ENCODE data around the gene BFAR.
"Not testable (repeated sequence)": the region's sequence is repeated elsewhere in the genome, so short reads cannot be mapped to it uniquely, and the experiment has no call there.

The BFAR gene

DNA sequence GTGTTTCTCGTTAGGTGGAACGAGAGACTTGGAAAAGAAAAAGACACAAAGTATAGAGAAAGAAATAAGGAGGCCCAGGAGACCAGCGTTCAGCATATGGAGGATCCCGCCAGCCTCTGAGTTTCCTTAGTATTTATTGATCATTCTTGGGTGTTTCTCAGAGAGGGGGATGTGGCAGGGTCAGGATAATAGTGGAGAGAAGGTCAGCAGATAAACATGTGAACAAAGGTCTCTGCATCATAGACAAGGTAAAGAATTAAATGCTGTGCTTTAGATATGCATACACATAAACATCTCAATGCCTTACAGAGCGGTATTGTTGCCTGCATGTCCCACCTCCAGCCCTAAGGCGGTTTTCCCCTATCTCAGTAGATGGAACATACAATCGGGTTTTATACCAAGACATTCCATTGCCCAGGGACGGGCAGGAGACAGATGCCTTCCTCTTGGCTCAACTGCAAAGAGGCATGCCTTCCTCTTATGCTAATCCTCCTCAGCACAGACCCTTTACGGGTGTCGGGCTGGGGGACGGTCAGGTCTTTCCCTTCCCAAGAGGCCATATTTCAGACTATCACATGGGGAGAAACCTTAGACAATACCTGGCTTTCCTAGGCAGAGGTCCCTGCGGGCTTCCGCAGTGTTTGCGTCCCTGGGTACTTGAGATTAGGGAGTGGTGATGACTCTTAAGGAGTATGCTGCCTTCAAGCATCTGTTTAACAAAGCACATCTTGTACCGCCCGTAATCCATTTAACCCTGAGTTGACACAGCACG is 3.6 kb downstream of the BFAR start:
- DNase-seq: not testable (repeated sequence)

DNA sequence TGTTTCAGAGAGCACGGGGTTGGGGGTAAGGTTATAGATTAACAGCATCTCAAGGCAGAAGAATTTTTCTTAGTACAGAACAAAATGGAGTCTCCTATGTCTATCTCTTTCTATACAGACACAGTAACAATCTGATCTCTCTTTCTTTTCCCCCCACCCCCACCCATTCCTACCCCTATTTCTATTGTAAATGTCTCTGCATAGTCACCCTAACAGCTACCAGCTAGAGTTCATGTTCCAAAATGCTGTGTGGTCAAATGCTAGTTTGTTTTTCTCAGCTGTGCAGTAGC is 4.1 kb downstream of the BFAR start:
- not testable (repeated sequence) for DNase-seq

DNA sequence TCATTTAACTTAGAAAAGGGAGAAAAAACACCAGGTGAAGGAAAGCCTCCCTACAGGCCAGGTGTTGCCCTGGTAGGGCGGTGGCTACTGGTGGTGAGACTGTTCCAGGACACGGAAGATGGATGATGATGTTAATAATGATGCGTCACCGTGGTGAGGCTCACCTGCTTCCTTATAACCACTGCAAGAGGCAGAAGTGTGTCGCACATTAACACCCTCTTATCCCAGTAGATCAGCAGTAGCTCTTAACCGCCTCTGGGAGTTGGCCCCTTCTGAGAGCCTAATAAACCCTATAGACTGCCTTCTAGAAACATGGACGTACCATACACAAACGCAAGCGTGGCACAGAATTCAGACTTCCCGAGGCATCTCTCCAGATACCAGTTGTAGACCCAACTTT is 7.8 kb downstream of the BFAR start:
- DNase-seq: no peak

DNA sequence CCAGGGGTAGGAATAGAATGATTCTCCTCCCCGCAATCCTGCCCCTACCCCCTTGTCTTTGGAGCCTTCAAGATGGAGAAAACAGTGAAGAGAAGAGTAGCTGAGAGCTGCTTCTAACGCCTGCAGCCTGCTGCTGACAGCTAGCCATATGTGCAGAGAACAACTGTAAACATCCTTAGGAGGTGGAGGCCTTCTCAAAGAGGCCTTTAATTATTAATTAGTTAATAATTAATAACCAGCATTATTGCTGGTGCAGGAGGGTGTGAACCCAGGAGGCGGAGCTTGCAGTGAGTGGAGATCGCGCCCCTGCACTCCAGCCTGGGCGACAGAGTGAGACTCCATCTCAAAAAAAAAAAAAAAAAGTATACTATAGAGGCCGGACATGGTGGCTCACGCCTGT is 8.5 kb downstream of the BFAR start:
- no peak for DNase-seq

DNA sequence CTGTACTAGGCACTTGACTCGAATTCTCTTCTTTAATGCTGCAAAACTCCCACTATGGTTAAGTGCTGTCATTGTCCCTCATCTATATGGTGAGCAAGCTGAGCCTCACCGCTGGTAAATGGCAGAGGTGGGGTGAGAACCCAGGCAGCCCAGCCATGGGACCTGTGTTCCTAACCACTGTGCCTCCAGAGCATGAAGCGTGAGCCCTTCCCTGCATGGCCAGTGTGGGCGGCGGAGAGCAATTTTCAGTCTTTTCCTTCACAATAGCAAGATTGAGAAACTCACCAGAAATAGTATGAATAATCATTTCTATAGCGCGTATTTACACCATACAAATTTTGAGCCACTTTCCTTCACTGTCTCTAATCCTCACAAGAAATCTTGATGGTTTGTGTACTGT is 9.2 kb downstream of the BFAR start:
- DNase-seq: no peak

DNA sequence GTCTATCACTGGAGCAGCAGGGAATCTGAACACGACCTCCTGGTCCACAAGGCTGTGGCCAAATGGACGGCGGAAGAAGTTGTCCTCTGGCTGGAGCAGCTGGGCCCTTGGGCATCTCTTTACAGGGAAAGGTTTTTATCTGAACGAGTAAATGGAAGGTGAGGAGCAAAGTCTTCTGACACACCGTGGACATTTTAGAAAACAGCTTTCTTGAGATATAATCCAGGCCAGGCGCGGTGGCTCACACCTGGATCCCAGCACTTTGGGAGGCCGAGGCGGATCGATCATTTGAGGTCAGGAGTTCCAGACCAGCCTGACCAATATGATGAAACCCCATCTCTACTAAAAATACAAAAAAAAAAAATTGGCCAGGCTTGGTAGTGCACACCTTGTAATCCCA is 17.1 kb downstream of the BFAR start:
- no peak for DNase-seq

DNA sequence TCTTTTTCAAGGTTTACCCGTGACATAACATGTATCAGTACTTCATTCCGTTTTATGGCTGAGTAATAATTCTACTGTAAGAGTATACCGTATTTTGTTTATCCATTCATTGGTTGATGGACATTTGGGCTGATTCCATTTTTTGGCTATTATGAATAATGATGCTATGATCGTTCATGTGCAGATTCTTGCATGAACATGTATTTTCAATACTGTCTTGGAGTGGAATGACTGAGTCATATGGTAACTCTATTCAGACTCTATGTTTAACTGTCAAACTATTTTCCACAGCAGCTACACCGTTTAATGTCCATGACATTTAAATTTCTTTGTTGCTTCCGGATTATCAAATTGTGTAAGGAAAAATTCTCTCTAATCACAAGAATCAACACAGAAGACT is 17.9 kb downstream of the BFAR start:
- DNase-seq: no peak

DNA sequence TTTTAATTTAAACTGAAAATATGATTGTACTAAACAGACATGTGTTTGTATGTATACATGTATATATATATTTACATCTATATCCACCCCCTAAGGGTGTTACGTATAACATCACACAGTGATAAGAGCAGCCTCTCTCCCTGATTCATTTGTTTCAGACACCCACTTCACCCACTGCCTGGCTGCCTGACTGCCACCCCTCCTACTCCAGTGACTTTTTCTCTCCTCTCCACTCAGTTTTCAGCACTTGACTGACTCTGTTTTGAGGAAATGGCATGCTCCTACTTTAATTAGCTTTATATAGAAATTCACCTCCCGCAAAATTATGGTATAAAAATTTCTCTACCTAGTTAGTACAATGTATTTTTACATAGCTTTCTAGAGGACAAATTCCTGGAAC is 20.0 kb downstream of the BFAR start:
- DNase-seq: no peak

DNA sequence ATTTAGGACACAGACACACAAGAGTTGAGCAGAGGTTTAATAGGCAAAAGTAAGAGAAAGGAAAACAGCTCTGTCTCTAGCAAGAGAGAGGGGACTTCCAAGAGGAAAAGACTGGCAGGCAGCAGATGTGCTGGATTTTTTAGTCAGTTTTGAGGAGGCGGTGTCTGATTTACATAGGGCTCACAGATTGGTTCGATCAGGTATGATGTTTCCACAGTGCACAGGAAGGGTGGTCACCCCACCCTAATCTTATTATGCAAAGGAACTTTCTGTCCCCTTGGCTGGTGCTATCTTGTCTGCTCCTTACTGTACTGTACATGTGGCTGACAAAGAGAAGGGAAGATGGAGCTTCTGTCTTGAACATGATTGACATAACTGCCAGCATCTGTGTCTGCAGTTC is 25.3 kb downstream of the BFAR start:
- DNase-seq: no peak

DNA sequence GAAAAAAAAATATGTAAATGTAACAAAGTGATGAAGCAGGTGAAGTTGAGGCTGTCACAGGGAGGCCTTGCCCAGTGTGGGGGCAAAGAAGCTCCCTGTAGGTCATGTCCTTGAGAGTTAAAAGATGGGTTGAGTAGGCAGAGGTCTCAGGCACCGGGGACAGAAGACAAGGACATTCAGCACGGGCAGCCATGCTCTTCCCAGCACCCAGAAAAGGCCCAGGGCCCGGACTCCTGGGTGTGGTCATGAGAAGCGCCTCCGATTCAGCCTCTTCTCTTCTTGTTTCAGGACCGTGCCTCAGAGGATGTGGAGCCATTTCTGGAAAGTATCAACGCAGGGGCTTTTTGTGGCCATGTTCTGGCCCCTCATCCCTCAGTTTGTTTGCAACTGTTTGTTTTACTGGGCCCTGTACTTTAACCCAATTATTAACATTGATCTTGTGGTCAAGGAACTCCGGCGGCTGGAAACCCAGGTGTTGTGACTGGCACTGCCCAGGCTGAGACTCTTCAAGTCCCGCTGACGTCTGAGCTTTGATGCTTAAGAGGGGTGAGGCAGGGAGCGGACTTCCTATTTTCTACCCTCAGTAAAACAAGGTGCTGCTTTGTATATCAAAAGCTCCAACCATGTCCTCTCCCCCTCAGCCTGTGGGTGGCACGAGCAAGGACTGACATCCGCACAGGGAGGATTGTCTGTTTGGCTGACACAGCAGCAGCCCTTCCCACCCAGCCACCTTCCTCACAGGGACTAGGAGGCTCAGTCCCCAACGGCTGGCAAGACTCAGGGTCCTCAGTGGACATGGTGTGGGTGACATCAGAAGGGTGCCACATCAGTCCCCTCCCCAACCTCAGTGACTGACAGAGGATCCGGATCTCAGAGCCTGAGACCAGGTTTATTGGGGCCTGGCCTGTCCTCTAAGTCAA is 34.9 kb downstream of the BFAR start:
- no peak for DNase-seq

DNA sequence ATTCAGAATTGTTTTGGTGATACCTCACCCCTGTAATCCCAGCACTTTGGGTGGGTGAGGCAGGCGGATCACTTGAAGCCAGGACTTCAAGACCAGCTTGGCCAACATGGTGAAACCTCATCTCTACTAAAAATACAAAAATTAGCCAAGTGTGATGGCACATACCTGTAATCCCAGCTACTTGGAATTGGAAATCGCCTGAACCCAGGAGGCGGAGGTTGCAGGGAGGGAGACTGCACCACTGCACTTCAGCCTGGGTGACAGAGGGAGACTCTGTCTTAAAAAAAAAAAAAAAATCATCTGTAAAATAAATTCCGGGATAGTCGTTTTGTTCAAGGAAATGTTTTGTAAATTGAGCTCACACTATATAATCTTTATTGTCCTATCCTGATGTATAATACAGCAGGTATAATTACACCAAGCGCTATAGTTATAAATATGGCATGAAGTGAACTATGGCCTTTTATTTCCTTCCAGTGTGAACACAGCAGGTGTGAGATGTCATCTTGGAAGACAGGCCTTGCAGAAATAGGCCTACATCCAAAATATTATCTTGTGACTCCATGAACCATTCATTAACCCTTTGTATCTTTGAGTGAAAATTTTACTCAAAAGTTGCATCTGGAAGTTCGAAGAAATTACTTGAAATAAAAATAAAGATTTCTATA is 35.9 kb downstream of the BFAR start:
- no peak for DNase-seq

DNA sequence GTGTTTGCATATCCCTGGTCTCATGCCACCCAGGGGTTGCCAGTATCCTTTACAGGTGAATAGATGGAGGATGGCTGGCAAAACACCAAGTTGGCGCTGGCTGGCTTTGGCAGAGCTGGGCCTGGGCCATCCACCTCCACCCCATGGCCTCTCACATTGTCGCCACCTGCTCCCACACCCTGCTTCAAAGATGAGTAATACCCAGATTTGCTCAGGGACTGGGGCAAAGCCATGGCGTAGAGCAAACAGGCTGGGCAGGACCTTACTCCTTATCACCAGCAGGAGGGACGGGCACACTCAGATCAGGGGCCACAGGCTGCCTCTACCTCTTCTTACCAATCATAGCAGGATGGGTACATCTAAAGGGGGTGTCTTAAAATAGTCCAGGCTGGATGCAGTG is 37.0 kb downstream of the BFAR start:
- DNase-seq: peak; percentile 19

DNA sequence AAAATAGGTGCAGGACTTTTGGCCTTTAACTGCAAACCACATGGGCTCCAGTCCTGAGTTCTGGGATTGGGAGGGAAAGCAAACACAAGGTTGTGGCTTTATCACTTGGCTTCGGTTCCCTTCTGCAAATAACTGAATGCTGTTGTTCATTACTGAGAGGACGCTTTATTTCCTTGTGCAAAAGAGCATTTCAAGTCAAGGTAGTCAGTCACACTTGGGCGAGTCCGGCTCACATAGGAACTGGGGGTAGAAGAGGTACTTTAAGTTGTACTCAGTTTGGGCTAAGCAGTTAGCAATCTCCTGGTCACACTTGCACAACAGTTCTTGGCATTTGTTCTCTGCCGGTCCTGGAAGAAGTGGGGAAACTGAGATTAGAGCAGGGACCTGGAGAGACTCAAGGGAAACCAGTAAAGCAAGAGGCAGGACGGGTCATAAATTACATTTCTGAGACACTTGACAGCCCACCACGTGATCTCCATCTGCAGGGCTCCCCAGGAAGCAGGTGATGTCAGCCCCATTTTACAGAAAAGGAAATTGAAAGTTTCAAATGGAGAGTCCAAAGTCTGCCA is 39.7 kb downstream of the BFAR start:
- no peak for DNase-seq

DNA sequence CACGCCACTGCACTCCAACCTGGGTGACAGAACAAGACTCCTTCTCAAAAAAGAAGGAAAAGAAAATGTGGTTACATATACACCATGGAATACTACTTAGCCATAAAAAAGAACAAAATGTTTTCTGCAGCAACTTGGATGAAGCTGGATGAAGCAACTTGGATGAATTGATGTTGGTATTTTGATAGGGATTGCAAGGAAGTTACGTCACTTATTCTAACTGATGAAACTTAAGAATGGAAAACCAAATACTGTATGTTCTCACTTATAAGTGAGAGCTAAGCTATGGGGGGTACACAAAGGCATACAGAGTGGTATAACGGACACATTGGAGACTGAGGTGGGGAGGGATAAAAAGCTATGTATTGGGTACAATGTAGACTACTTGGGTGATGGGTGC is 43.9 kb downstream of the BFAR start:
- DNase-seq: no peak

DNA sequence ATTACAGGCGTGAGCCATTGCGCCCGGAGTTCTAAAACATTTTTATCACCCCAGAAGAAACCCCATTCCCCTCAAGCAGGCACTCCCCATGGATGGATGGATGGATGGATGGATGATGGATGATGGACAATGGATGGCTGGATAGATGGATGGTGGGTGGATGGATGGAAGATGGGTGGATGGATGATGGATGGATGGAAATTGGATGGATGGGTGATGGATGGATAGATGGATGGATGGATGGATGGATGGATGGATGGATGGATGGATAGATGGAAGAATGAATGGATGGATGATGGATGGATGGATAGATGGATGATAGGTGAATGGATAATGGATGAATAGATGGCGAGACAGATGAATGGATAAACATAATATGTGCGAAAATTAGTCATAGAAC is 44.9 kb downstream of the BFAR start:
- DNase-seq: no peak

DNA sequence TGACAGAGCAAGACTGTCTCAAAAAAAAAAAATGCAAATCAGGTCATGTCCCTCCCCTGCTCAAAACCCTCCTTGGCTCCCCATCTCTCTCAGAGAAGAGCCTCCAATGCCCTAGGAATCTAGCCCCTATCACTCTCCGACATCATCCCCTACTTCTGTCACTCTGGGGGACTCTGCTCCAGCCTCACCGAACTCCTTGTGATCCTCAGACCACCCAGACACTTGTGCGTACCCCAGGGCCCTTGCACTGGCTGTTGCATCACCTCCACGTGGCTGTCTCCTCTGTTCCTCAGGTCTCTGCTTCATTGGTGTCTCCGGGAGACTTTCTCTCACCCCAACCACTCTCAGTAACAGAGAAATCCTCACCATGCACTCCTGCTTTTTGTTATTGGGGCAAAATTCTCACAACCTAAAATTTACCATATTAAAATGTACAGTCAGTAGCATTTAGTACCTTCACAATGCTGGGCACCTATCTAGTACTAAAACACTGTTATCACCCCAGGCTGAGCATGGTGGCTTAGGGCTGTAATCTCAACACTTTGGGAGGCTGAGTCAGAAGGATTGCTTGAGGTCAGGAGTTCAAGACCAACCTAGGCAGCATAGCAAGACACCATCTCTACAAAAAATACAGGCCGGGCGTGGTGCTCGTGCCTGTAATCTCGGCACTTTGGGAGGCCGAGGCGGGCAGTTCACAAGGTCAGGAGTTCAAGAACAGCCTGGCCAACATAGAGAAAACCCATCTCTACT is 46.2 kb downstream of the BFAR start:
- DNase-seq: no peak

DNA sequence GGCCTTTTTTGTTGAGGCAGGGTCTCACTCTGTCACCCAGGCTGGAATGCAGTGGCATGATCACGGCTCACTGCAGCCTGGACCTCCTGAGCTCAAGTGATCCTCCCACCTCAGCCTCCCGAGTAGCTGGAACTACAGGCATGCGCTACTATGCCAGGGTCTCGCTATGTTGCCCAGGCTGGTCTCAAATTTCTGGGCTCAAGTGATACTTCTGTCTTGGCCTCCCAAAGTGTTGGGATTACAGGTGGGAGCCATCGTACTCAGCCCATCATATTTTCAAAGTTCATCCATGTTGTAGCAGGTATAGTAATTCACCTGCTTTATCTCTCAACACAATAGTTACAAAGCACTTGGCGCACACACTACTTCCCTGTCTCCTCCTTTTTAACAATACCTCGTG is 47.6 kb downstream of the BFAR start:
- DNase-seq: not testable (repeated sequence)

DNA sequence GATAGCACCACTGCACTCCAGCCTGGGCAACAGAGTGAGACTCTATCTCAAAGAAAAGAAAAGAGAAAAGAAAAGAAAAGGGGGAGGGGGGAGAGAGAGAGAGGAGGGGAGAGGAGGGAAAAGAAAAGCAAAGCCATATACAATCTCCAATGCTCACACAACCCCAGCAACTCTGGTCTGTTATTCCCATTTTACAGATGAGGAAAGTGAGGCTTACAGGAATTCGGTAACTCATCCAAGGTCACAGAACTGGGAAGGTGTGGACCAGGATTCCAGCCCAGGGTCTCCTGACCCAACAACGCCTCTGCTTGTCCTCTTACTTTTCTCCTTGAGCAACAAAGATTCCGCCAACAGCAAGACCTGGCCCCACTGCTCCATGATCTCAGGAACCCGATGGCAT is 48.4 kb downstream of the BFAR start:
- no peak for DNase-seq

DNA sequence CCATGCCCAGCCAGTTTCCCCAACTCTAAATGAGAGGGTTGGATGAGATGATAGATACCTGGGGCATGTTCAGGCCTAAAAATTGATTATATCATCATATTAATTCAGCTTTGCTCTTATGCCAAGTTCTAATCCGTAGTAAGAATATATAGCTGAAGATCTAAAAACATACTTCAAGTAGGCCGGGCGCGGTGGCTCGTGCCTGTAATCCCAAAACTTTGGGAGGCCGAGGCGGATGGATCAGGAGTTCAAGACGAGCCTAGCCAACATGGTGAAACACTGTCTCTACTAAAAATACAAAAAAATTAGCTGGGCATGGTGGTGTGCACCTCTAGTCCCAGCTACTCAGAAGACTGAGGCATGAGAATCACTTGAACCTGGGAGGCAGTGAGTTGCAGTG is 49.4 kb downstream of the BFAR start:
- DNase-seq: no peak

DNA sequence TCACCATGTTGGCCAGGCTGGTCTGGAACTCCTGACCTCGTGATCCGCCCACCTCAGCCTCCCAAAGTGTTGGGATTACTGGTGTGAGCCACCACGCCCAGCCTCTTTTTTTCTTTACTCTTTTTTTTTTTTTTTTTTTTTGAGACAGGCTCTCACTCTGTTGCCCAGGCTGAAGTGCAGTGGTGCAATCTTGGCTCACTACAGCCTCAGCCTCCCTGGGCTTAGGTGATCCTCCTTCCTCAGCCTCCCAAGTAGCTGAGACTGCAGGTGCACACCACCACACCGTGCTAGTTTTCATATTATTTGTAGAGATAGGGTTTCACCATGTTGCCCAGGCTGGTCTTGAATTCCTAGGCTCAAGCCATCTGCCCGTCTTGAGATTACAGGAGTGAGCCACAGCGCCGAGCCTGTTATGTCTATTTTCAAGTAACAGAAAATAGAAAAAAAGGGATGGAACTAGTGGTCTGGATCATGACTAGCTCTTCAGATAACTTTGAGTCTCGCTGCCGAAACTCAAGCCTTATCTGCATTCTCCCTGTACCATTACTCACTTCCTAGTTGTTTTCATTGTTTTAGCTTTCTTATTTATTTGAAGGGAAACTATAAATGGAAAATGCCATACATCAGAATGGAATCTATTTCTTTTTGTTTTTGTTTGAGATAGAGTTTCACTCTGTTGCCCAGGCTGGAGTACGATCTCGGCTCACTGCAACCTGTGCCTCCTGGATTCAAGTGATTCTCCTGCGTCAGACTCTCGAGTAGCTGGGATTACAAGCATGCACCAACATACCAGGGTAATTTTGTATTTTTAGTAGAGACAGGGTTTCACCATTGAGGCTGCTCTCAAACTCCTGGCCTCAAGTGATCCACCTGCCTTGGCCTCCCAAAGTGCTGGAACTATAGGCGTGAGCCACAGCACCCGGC is 53.4 kb downstream of the BFAR start:
- not testable (repeated sequence) for DNase-seq

DNA sequence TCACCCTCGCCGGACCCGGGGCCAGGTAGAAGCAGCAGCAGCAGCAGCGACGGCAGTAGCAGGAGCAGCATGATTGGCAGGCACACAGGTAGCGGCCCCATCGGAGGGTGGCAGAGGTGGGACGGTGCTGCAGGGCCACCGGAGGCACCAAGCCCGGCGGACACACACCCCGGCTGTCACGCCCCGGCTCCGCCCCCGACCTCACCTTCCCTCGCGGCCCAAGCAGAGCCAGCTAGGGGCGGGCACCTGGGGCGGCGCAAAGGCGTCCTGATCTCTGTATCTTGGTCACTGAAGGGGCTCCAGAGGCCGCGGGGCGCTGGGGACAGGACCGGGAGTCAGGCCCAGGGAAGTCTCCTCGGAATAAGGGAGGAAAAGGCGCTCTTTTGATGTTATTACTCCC is 61.4 kb downstream of the BFAR start, which contains the start of gene PLA2G10:
TSS of gene PLA2G10 (minus strand) at position 180 of the 400 bp plus-strand sequence. CDS start at position 101, 79 bp downstream.
- not testable (repeated sequence) for DNase-seq

DNA sequence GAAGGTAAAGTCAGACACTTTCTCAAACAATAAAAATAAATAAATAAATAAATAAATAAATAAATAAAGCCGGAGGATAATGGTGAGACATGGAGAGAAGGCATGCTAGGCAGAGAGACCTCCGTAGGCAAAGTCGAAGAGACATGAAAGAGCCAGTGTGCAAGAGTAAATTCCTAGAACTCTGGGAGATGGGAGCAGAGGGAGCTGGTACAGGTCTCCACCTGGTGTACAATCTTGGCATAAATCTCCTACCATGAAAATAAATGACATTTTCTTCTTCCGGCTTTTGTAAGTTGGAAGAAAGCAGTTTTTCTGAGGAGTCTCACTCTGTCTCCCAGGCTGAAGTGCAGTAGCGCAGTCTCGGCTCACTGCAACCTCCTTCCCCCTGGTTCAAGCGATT is 69.1 kb downstream of the BFAR start:
- not testable (repeated sequence) for DNase-seq
